ENCODE data around the gene ZRANB2.

DNA sequence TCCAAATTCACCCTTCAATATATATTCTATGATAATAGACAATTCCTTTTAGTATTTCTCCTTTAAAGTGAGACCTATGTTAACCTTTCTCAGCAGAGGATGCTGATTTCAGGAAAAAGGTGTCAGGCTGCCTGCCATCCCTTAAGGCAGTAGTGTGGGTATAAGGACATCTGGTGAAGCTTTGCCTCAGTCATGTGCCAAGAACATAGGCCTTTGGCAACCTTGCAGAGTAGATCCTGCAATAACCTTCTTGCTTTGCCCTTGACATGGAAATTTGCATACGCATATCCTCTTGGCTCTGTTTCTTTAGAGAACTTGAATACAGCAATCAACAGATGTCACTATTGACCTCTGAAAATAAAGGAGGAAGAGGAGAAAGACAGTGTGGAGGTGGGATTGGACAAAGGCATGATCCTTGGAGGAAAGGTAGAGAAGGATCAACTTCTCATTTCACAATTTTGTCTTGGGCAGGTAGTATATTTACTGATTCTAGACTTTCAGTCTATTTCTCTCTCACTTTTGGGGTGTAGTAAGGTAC, 21.1 kb upstream of the ZRANB2 start:
- no peak for TF ChIP-seq CTCF (IDR thresholded peaks at IDR 0.05)
- no peak for TF ChIP-seq POLR2A (IDR thresholded peaks at IDR 0.05)
